Neural cell (in vitro differentiated cells): ENCODE data around the gene GPR18. TPM values are rescaled to one million over a fixed set of nuclear protein-coding genes. Genes with fewer than 3 reads are reported as not detected.

Experiments used
- H2AFZ ChIP-seq: fragments of 200-600, 300-800 bp; sonication (generic), shearing (Covaris generic); 2 replicates; pipeline ENCODE4 v1.6.0; 2014; ENCODE audit warnings: low read depth, mild to moderate bottlenecking, antibody characterized with exemption, low read length, moderate library complexity
- H3F3A ChIP-seq: fragments of 200-600 bp; shearing (Covaris generic); 2 replicates; pipeline ENCODE4 v1.6.1; 2016; ENCODE audit warnings: mild to moderate bottlenecking, moderate library complexity, mixed read lengths, antibody characterized with exemption, low read length; ENCODE audit not compliant: insufficient read depth, poor library complexity, severe bottlenecking
- H3K27ac ChIP-seq: fragments of 200-600, 300-800 bp; sonication (generic), shearing (Covaris generic); 2 replicates; pipeline ENCODE4 v1.5.1; 2014; ENCODE audit warnings: mild to moderate bottlenecking, low read length, moderate library complexity
- H3K27me3 ChIP-seq: fragments of 300-800, 200-600 bp; sonication (generic), shearing (Covaris generic); 2 replicates; pipeline ENCODE4 v1.6.0; 2014; ENCODE audit warnings: mild to moderate bottlenecking, low read depth, low read length, moderate library complexity; ENCODE audit not compliant: insufficient read depth
- H3K36me3 ChIP-seq: fragments of 300-800, 200-600 bp; sonication (generic), shearing (Covaris generic); 2 replicates; pipeline ENCODE4 v1.5.1; 2014; ENCODE audit warnings: mild to moderate bottlenecking, antibody characterized with exemption, low read length, moderate library complexity; ENCODE audit not compliant: insufficient read depth
- H3K4me2 ChIP-seq: fragments of 300-800, 200-600 bp; sonication (generic), shearing (Covaris generic); 2 replicates; pipeline ENCODE4 v1.6.0; 2014; ENCODE audit warnings: mild to moderate bottlenecking, low read length
- H3K4me3 ChIP-seq: fragments of 300-800, 200-600 bp; sonication (generic), shearing (Covaris generic); 2 replicates; pipeline ENCODE4 v1.5.1; 2014; ENCODE audit warnings: mild to moderate bottlenecking, low read length, moderate library complexity
- H3K79me2 ChIP-seq: fragments of 200-600 bp; shearing (Covaris generic); replicated peaks from 2 replicates; pipeline ENCODE4 v1.6.0; 2014; ENCODE audit warnings: mild to moderate bottlenecking, low read length, moderate library complexity; ENCODE audit not compliant: insufficient read depth
- H3K9ac ChIP-seq: fragments of 300-800, 200-600 bp; sonication (generic), shearing (Covaris generic); 2 replicates; pipeline ENCODE4 v1.6.1; 2016; ENCODE audit warnings: mild to moderate bottlenecking, low read length, mixed read lengths
- H3K9me2 ChIP-seq: fragments of 200-600 bp; shearing (Covaris generic); 2 replicates; pipeline ENCODE4 v1.6.1; 2016; ENCODE audit warnings: mild to moderate bottlenecking, low read length, mixed read lengths; ENCODE audit not compliant: insufficient read depth
- H3K9me3 ChIP-seq: fragments of 200-600, 300-800 bp; sonication (generic), shearing (Covaris generic); 2 replicates; pipeline ENCODE4 v1.6.1; 2016; ENCODE audit warnings: mild to moderate bottlenecking, mixed run types, low read length, moderate library complexity, mixed read lengths
- H4K20me1 ChIP-seq: fragments of 200-600 bp; shearing (Covaris generic); 2 replicates; pipeline ENCODE4 v1.6.1; 2016; ENCODE audit warnings: mild to moderate bottlenecking, mixed run types; ENCODE audit not compliant: insufficient read depth
- EP300 ChIP-seq: fragments of 450-650 bp; conservative IDR thresholded peaks from 2 replicates; pipeline ENCODE4 v1.6.1; 2014; ENCODE audit warnings: antibody characterized with exemption, mild to moderate bottlenecking, moderate library complexity; ENCODE audit not compliant: poor library complexity, severe bottlenecking
- EZH2 ChIP-seq: fragments of 200-600, 300-800 bp; shearing (Covaris generic), sonication (generic); IDR thresholded peaks from 2 replicates; pipeline ENCODE4 v1.6.1; 2014; ENCODE audit warnings: antibody characterized with exemption, low read length, borderline replicate concordance, mild to moderate bottlenecking; ENCODE audit not compliant: insufficient read depth, poor library complexity, severe bottlenecking
- MXI1 ChIP-seq: fragments of 450-650 bp; conservative IDR thresholded peaks from 2 replicates; pipeline ENCODE4 v1.6.1; 2014; ENCODE audit warnings: antibody characterized with exemption, mild to moderate bottlenecking; ENCODE audit not compliant: poor library complexity, severe bottlenecking
- POLR2AphosphoS5 ChIP-seq: IDR thresholded peaks from 2 replicates; pipeline ENCODE4 v1.6.1; 2012
- RAD21 ChIP-seq: fragments of 450-650 bp; conservative IDR thresholded peaks from 2 replicates; pipeline ENCODE4 v1.6.1; 2014; ENCODE audit warnings: antibody characterized with exemption, mild to moderate bottlenecking, moderate library complexity
- SMC3 ChIP-seq: fragments of 450-650 bp; conservative IDR thresholded peaks from 2 replicates; pipeline ENCODE4 v1.6.1; 2014; ENCODE audit warnings: antibody characterized with exemption, mild to moderate bottlenecking, moderate library complexity; ENCODE audit not compliant: poor library complexity
- TAF1 ChIP-seq: IDR thresholded peaks from 2 replicates; pipeline ENCODE4 v1.6.1; 2012; ENCODE audit warnings: low read depth
- polyA plus RNA-seq: library from polyadenylated mRNA; depleted of rRNA; stranded (reverse); fragments of >200 nt; gene quantifications from 2 replicates; pipeline ENCODE4 v1.2.3, GENCODE V29; 2014
- TF ChIP-seq, protein P1 (sequence below): fragments of 450-650 bp; IDR thresholded peaks from 2 replicates; pipeline ENCODE4 v1.5.1; 2014; ENCODE audit warnings: antibody characterized with exemption, mild to moderate bottlenecking, moderate library complexity; ENCODE audit not compliant: poor library complexity, severe bottlenecking
- TF ChIP-seq, protein P2 (sequence below): IDR thresholded peaks from 2 replicates; pipeline ENCODE4 v1.6.1; 2012; ENCODE audit warnings: borderline replicate concordance

Gene GPR18
- polyA plus RNA-seq, 1 donor from 2014 or later: not detected

- no peak overlapping the region for H3K27ac ChIP-seq
- no peak overlapping the region for H2AFZ ChIP-seq
- no peaks in the 10 kb centered on the region for H3K79me2 ChIP-seq
- H3K4me3 ChIP-seq: no peak overlapping the region
- no peak overlapping the region for H3K4me2 ChIP-seq
- H4K20me1 ChIP-seq: no peaks in the 10 kb centered on the region
- H3K36me3 ChIP-seq: no peaks in the 10 kb centered on the region
- H3F3A ChIP-seq: no peaks in the 10 kb centered on the region
- TF ChIP-seq RAD21: no peak
- TF ChIP-seq, protein P1, sequence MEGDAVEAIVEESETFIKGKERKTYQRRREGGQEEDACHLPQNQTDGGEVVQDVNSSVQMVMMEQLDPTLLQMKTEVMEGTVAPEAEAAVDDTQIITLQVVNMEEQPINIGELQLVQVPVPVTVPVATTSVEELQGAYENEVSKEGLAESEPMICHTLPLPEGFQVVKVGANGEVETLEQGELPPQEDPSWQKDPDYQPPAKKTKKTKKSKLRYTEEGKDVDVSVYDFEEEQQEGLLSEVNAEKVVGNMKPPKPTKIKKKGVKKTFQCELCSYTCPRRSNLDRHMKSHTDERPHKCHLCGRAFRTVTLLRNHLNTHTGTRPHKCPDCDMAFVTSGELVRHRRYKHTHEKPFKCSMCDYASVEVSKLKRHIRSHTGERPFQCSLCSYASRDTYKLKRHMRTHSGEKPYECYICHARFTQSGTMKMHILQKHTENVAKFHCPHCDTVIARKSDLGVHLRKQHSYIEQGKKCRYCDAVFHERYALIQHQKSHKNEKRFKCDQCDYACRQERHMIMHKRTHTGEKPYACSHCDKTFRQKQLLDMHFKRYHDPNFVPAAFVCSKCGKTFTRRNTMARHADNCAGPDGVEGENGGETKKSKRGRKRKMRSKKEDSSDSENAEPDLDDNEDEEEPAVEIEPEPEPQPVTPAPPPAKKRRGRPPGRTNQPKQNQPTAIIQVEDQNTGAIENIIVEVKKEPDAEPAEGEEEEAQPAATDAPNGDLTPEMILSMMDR: no peak
- TF ChIP-seq EP300: no peak
- no peak for TF ChIP-seq TAF1
- no peak for TF ChIP-seq POLR2AphosphoS5
- TF ChIP-seq MXI1: no peak
- TF ChIP-seq EZH2: no peak
- TF ChIP-seq, protein P2, sequence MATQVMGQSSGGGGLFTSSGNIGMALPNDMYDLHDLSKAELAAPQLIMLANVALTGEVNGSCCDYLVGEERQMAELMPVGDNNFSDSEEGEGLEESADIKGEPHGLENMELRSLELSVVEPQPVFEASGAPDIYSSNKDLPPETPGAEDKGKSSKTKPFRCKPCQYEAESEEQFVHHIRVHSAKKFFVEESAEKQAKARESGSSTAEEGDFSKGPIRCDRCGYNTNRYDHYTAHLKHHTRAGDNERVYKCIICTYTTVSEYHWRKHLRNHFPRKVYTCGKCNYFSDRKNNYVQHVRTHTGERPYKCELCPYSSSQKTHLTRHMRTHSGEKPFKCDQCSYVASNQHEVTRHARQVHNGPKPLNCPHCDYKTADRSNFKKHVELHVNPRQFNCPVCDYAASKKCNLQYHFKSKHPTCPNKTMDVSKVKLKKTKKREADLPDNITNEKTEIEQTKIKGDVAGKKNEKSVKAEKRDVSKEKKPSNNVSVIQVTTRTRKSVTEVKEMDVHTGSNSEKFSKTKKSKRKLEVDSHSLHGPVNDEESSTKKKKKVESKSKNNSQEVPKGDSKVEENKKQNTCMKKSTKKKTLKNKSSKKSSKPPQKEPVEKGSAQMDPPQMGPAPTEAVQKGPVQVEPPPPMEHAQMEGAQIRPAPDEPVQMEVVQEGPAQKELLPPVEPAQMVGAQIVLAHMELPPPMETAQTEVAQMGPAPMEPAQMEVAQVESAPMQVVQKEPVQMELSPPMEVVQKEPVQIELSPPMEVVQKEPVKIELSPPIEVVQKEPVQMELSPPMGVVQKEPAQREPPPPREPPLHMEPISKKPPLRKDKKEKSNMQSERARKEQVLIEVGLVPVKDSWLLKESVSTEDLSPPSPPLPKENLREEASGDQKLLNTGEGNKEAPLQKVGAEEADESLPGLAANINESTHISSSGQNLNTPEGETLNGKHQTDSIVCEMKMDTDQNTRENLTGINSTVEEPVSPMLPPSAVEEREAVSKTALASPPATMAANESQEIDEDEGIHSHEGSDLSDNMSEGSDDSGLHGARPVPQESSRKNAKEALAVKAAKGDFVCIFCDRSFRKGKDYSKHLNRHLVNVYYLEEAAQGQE: no peak
- no peak for TF ChIP-seq SMC3
- H3K9me3 ChIP-seq: no peaks in the 10 kb centered on the region
- H3K9me2 ChIP-seq: no peaks in the 10 kb centered on the region
- H3K9ac ChIP-seq: no peak overlapping the region
- H3K27me3 ChIP-seq: no peaks in the 10 kb centered on the region
Observed at GRCh38 chr13:99294958-99295357, 36.8 kb upstream of the GPR18 start.

- Histone ChIP-seq H4K20me1 (no peaks in the 10 kb centered on the region), H3K27ac (no peak overlapping the region), H3K9me3 (no peaks in the 10 kb centered on the region), H3K79me2 (no peaks in the 10 kb centered on the region), H3F3A (no peaks in the 10 kb centered on the region), H3K4me3 (no peak overlapping the region), H2AFZ (no peak overlapping the region), H3K9ac (no peak overlapping the region), H3K36me3 (no peaks in the 10 kb centered on the region), H3K9me2 (no peaks in the 10 kb centered on the region), H3K4me2 (no peak overlapping the region), H3K27me3 (no peaks in the 10 kb centered on the region)
- TF ChIP-seq EZH2: no peak
- no peak for TF ChIP-seq MXI1
Observed at GRCh38 chr13:99294198-99294597, 36.0 kb upstream of the GPR18 start.

- Histone ChIP-seq H3K9me2 (no peaks in the 10 kb centered on the region), H3K36me3 (no peaks in the 10 kb centered on the region), H3K4me3 (no peak overlapping the region), H3K9me3 (no peaks in the 10 kb centered on the region), H3K9ac (no peak overlapping the region), H3F3A (no peaks in the 10 kb centered on the region), H3K27ac (no peak overlapping the region), H4K20me1 (no peaks in the 10 kb centered on the region), H3K79me2 (no peaks in the 10 kb centered on the region), H3K27me3 (no peaks in the 10 kb centered on the region), H3K4me2 (no peak overlapping the region), H2AFZ (no peak overlapping the region)
- TF ChIP-seq, protein P2: no peak
- no peak for TF ChIP-seq POLR2AphosphoS5
- no peak for TF ChIP-seq RAD21
- TF ChIP-seq, protein P1: no peak
- TF ChIP-seq TAF1: no peak
- TF ChIP-seq SMC3: no peak
- no peak for TF ChIP-seq EP300
- no peak for TF ChIP-seq MXI1
- TF ChIP-seq EZH2: no peak
Observed at GRCh38 chr13:99293178-99293577, 35.0 kb upstream of the GPR18 start.
